Hypothalamus (tissue), 51 donors: ENCODE results near the gene ZNF483.
A peak's percentile ranks its signal among the peaks of the same experiment; 100 is the strongest.
"Not testable (repeated sequence)": the region's sequence is repeated elsewhere in the genome, so short reads cannot be mapped to it uniquely, and the experiment has no call there.

ENCODE experiments used
- DNase-seq, 51 donors: peaks; one replicate each; lab custom pipeline; 2025; lab: John Stamatoyannopoulos, UW

ZNF483 gene

DNA sequence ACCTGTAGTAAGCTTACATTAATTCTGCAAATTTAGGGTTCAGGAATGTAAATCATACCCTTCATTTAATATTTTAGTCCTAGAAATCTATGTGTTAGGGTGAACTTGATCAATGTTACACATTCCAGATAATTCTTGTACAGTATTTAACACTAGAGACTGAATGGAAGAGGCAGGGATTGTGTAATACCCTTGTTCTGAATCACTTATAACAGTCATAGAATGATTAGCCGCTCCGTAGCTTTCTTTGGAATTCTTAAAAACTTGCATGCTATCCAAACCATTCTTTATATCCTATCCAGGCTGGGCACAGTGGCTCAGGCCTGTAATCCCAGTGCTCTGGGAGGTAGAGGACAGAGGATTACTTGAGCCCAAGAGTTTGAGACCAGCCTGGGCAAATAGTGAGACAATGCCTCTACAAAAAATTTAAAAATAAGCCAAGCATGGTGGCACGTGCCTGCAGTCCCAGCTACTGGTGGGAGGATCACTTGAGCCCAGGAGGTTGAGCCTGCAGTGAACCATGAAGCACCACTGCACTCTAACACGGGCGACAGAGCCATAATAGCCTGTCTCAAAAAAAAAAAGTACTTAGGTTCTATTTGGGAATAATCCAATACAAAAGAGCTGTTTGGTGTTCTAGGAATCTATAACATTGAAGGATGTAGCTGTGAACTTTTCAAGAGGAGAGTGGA is 8.3 kb downstream of the ZNF483 start:
- DNase-seq, result no peak

DNA sequence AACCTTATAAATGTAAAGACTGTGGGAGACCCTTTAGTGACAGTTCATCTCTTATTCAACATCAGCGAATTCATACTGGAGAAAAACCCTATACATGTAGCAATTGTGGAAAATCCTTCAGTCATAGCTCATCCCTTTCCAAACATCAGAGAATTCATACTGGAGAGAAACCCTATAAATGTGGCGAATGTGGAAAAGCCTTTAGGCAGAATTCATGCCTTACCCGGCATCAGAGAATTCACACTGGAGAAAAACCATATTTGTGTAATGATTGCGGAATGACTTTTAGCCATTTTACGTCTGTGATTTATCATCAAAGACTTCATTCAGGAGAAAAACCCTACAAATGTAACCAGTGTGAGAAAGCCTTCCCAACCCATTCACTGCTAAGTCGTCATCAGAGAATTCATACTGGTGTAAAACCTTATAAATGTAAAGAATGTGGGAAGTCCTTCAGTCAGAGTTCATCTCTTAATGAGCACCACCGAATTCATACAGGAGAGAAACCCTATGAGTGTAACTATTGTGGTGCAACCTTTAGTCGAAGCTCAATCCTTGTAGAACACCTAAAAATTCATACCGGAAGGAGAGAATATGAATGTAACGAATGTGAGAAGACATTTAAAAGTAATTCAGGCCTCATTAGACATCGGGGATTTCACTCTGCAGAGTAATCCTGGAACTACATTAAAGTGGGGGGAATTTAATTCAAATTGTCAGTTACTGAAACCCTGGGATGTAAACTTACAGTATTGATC is 17.7 kb downstream of the ZNF483 start:
- no peak for DNase-seq

DNA sequence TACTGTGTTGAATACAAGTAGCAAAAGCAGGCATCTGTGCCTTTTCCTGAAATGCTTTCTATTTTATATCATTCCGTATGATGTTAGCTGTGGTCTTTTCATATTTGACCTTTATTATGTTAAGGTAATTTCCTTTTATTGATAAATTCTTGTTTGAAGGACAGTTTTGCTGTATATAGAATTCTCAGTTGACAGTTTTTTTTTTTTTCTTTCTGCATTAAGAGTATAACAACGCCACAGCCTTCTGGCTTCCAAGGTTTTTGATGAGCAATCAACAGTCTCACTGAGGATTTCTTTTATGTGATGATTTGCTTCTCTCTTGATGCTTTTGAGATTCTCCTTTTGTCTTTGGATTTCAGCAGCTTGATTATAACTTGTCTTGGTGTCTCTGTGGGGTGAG is 23.6 kb downstream of the ZNF483 start:
- no peak for DNase-seq

DNA sequence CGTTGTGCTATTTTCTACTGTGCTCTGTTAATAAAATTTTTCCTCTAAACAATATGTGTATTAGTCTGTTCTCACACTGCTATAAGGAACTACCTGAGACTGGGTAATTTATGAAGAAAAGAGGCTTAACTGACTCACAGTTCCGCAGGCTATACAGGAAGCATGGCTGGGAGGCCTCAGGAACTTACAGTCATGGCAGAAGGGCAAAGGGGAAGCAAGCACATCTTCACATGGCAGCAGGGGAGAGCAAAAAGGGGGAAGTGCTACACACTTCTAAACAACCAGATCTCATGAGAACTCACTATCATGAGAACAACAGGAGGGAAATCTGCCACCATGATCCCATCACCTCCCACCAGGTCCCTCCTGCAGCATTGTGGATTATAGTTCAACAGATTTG is 30.4 kb downstream of the ZNF483 start:
- not testable (repeated sequence) for DNase-seq

DNA sequence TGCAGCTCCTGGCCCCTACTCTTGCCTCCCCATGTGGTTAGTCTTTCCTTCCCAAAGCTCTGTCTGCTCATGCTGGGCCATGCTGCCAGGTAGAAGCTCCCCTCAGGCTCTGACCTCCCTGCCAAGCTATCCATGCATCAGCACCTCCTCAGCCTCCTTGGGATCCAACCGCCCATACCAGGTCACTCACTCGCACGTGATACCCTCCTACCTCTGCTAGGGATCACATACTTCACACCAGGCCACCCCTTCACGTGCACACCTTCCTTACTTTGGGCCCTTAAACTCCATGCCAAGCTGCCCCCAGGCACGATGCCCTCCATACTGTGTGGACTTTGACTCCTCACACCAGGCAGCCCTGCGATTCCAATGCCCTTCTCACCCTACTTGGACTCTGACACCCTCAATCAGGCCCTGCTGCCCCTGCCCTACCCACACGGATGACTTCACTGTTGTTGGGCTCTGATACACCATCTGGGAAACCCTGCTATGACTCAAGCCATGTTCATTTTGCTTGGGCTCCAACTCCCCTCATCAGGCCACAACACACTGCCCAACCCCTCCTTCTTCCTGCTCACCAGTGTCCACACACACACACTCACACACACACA is 34.1 kb downstream of the ZNF483 start:
- DNase-seq, result peak in 1 of 51 donors; percentile 11

DNA sequence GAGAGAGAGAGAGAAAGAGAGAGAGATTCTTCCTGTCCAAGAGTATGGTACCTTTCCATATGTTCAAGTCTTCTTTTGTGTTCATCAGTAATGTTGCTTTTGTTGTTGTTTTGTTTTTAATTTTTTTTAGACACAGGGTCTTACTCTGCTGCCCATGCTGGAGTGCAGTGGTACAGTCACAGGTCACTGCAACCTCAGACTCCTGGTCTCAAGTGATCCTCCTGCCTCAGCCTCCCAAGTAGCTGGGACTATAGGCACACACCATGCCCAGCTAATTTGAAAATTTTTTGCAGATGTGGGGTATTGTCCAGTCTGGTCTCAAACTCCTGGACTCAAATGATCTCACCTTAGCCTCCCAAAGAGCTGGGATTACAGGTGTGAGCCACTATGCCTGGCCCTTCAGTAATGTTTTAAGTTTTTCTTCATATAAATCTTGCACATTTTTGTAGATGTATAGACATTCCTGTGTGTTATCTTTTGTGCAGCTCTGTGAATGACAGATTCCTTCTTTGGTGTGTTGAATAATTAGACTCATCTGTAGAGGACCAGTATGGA is 36.3 kb downstream of the ZNF483 start:
- no peak for DNase-seq

DNA sequence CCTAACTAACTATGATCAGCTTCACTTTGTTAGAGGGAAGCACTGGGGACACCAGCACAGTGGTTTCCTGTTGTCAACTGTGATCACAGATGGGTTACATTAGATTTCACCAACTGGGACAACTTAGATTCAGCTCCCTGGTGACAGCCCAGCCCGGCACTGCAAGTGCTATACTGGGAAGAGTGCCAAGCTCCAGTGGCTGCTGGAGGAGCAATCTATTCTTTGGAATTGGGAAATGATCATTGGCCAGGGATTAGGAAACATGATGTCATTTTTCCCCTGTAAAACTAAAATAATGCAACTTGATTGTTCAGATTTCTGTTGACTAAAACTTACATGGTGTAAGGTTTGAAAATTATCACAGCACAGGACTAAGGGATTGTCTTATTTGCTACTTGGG is 41.3 kb downstream of the ZNF483 start:
- DNase-seq, result peak in 6 of 51 donors; percentile 2 to 24 (median 8)

DNA sequence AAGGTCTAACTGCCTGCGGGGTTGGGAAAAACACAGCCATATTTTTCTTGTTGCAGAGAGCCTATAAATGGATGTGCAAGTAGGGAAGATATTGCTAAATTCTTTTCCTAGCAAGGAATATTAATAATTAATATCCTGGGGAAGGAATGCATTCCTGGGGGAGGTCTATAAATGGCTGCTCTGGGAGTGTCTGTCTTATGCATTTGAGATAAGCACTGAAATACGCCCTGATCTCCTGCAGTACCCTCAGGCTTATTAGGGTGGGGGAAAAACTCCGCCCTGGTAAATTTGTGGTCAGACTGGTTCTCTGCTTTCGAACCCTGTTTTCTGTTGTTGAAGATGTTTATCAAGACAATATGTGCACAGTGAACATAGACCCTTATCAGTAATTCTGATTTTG is 43.1 kb downstream of the ZNF483 start:
- DNase-seq, result not testable (repeated sequence)

DNA sequence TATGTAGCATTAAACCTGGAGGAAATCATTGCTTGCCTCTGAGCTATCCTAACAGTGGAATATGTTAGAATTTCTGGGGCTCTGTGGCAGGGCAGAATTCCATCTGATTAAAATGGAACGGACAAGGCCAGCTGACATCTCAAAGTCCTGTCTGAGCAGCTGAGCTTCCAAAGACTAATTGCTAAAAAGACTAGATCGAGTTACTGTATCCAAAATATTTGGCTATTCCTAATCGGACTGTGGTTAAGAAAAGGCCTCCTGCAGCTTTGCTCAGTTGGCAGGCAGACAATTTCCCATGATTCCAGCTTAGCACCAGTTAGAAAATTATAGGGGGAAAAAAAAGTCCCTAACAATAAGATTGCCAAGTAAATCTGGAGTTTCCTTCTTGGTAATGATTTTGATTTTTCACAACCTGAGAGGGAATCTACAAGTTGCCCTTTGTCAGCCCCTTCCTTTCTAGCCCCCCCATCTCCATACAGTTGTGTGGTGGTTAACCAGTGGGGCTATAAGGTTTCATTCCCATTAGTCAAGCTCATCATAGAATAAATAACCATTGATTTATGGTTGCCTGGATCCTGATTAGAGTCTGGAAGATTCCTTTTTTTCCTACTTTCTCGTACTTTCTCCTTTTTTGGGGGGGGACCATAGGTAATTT is 48.1 kb downstream of the ZNF483 start:
- peak in 2 of 51 donors; percentile 3 to 10 for DNase-seq

DNA sequence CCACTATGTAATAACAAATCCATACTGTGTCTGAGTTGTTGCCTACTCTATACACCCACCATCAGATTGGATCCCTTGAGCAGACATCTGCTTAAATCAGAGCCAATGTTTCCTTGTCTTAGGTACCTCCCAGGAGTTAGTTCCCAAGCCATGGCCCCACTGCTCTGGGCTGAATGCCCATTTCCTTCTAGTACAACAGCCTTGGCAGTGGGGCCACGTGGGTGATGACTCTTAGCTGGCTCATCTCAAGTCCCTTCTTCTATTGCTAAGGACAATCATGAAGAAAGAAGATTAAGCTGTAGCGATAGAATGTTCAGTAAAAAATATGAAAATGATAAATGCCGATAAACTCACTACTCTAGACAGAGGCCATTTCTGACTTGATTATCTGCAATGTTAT is 57.9 kb downstream of the ZNF483 start:
- peak in 1 of 51 donors; percentile 20 for DNase-seq

DNA sequence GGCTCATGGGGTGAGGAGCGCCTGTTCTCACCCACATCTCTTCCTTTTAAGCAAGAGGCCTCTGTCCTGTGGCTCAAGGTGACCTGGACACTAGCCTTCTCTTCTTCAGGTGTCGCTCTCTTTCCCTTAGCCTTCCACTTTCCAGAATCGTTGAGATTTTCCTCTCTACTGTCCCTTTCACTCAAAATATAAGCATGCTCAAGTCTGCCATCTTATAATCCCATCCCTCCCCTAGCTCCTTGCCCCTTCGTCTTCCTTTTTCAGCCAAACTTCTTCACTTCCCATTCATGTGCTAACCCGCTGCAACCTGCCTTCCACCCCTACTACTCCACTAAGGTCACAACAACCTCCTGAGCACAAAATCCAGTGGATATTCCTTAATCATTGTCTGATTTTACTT is 61.4 kb downstream of the ZNF483 start:
- no peak for DNase-seq

DNA sequence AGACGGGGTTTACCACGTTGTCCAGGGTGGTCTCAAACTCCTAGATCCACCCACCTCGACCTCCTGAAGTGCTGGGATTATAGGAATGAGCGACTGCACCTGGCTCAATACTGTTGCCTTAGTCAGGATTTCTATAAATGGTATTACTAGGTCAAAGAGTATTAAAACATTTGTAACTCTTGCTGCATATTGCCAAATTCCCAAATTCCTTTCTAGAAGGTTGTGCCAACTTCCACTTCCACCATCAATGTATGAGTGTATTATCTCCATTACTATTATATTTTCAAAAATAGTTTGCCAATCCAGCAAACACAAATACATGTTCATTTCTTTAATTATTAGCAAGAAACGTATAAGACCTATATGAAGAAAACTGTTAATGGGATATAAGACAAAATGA is 63.9 kb downstream of the ZNF483 start:
- no peak for DNase-seq

DNA sequence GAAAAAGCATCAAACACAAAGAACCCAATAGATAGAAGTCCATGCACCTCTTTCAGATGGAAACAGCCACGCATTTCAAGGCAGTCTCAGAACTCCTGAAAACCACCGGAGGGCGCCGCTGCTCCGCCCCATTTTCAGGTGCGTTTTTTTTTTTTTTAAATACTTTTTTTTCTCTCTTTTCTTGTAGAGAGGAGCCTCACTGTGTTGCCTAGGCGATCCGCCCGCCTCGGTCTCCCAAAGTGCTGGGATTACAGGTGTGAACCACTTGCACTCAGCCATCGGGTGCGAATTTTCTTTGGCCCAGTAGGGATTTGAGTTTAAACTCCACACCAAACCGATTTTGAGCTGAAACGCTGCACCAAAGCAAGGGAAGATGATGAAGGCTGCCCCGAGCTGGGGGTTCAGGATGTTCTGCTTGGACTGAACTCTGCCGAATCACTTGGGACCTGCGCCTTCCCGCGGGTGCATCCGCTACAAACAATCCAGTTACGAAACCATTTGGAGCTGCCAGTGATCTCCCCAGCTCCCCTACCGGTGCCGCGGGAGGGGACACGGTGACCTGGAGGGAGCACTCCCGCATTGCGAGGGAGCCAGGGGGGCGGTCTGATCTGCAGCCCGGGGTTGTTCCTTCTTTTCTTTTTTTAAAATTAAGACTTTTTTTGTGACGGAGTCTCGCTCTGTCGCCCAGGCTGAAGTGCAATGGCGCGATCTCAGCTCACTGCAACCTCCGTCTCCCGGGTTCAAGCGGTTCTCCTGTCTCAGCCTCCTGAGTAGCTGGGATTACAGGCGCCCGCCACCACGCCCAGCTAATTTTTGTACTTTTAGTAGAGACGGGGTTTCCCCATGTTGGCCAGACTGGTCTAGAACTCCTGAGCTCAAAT is 73.1 kb downstream of the ZNF483 start:
- DNase-seq, result peak in 36 of 51 donors; percentile 2 to 62 (median 24)

DNA sequence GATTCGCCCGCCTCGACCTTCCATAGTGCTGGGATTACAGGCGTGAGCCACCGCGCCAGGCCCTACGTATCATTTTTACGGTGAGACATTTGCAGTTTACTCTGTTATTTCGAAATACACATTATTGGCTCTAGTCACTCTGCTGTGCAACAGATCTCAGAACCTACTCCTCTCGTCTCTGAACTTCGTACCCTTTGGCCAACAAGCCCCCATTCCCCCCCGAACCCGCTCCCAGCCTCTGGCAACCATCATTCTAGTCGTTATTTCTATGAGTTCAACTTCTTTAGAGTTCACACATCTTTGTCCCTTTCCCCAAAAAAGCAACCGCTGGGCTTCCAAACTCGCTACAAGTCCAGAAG is 73.7 kb downstream of the ZNF483 start:
- peak in 5 of 51 donors; percentile 17 to 51 (median 38) for DNase-seq

DNA sequence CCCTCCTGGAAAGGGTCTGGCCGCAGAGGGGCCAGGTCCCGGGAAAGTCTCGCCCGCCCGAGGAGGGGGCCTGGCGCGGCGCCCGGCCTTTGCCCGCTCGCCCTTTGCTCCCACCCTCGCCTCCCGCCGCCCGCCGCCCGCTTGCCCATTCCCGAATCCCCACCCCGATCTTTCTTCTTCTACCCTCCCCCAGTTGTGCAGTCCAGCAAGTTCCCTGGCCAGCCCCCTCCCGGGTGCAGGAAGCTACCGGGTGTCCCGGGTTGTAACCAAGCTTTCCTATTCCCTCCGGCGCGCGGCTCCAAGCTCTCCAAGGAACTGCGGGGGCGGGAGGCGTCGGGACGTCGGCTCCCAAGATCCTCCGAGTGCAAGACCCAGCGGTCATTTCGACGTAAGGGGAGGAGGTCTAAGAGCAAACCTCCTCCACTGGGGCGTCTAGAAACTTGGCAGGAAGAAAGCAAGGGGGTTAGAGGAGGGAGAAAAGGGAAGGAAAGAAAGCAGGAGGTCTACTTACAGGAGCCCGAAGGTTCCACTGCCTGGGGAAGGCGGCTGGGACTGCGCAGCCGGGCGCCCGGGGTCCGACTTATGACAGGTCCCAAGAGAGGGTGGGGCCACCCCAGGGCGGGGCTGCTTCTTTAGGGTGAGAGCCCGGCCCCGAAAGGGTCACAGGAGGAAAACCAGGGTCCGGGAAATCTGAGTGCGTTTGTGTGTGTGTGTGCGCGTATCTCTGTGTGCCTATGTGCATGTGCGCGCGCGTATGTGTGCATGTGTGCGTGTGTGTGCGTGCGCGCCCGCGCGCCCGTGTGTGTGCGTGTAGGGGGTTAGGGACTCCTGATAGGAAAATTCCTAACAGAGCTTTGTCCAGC is 74.3 kb downstream of the ZNF483 start, which contains the start of gene PTGR1:
Gene PTGR1 (minus strand): TSS at position 556 of the 863 bp plus-strand sequence. CDS start 2,225 bp downstream, outside the sequence.
- DNase-seq, result peak in 45 of 51 donors; percentile 4 to 86 (median 45)

DNA sequence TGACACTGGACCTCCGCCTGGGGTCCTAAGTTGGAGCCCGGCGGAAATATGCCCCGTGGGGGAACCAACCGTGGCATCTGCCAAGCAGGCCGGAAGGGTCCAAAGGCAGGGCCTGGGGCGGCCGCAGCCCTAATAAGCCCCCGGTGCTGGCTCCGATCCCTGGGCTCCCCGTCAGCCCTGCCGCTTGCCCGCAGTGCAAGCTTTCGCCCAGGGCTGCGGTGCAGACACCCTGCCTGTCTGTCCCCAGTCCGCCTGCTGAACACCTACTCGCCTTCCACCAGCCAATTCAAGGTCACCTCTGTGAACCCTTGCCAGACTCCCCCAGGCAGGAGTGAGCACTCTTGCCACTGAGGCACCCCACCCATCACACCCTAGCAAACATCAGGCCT is 75.0 kb downstream of the ZNF483 start:
- peak in 3 of 51 donors; percentile 10 to 32 (median 13) for DNase-seq

DNA sequence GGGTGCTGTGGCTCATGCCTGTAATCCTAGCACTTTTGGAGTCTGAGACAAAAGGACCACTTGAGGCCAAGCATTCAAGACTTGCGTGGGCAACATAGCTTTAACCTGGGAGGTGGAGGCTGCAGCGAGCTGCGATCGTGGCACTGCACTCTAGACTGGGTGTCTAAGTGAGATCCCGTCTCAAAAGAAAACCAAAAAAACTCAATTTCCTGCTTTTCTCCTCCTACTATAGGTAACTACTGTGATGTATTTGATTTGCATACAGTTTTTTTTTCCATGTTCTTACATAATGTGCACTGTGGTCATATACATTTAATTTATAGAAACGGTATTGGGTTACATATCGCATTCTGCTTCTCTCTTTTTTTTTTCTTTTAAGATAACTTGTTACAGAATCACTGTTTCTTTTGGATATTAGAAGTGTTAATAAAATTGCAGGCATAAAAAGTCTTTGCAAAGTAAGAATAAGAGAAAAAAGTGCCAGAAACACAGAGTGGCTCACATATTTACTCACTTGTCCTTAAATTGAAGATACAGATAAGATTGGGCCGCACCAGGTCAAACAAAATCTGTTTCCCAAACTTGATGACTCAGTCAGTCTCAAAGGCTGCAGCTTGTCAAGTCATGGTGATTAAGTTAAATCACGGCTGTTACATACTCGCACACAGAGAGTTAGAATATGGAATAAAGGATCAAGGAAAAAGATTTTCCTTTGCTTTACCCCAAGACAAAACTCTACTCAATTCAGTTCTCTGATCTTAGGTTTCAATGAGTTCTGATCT is 76.4 kb downstream of the ZNF483 start:
- no peak for DNase-seq

DNA sequence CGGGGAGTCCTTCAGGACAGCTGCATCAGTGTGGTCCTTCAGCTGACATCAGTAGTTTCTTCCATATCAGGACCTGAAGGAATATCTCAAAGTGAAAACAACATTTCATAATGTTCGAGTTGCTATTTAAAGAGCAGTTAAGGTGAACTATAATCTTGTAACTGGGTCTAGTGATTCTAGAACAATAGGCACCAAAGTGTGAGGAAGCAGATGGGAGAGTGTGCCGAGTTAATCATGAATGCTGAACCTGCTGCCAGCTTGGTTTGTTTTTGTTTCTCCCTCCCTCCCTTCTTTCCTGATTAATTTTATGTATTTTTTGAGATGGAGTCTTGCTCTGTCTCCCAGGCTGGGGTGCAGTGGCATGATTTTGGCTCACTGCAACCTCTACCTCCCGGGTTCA is 78.1 kb downstream of the ZNF483 start:
- no peak for DNase-seq
